HG02884 (cell line): ENCODE measurements around the gene PLPP2.

Experiments used
- ATAC-seq: cut with Tn5 transposase; IDR thresholded peaks from one replicate; pipeline ENCODE4 v1.9.1; 2021; ENCODE audit warnings: mild to moderate bottlenecking, moderate library complexity; ENCODE audit not compliant: unreplicated experiment

PLPP2 gene

DNA sequence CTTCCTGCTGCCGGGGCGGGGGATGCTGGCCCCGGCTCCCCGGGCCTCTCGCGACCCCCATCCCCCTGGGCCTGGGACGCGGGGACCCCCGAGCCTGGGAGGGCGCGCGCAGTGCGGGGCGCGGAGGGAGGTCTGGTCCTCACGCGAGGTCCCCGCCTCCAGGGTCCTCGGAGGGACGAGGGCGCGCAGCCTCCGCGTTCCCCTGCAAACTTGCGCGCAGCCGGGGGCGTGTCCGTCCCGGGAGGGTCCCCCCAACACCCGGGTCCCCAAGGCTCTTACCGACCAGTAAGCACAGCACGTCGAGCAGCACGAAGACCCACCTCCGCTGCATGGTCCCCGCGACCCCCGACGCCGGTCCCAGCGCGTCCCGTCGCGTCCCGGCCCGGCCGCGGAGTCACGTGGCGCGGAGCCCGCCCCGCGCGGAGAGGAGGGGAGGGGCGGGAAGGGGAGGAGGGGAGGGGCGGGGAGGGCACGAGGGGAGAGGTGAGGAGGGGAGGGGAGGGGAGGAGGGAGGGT, at the start of gene PLPP2:
TSS of gene PLPP2 (minus strand) at position 398 of the 516 bp plus-strand sequence. CDS start at position 331, 67 bp downstream.
- no peak for ATAC-seq

- no peak for ATAC-seq
These were observed 49.6 kb upstream of the PLPP2 start for GRCh38 chr19:340620-341385.

DNA sequence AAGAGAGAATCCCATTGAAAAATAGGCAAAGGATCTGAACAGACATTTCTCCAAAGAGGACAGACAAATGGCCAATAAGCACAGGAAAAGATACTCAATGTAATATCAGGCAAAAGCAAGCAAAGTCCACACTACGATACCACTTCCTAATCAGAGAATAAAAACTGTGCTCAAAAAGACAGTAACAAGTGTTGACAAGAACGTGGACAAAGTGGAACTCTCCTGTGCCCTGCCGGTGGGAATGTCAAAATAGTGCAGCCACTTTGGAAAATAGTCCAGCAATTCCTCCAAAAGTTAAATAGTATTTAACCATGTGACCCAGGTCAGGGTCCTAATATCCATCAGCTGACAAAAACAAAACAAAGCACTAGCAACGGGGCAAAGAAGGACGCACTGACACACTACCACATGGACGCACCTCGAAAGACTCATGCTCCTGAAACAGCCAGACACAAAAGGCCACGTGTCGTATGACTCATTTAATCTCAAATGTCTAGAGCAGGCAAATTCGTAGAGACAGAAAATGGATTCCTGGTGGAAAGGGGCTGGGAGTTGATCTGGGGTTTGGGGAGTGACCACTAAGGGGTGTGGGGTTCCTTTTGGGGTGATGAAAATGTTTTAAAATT, 48.2 kb upstream of the PLPP2 start:
- ATAC-seq: no peak

DNA sequence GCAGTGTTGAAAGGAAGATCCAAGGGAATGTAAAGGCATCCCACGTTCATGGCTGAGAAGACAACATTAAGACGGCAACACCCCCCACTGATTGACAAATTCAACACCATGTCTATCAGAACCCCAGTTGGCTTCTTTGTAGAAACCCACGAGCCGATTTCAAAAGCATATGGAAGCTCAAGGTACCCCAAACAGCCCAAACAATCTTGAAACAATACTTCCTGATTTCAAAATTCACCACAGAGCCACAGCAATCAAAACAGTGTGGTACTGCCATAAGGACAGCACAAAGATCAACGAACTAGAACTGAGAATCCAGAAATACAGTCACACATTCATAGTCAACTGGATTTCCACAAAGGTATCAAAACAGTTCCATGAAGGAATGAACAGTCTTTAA, 47.2 kb upstream of the PLPP2 start:
- ATAC-seq: no peak

- no peak for ATAC-seq
These were observed 44.9 kb upstream of the PLPP2 start for GRCh38 chr19:336067-336614.

GRCh38 chr19:335486-336066, 44.4 kb upstream of the PLPP2 start:
- ATAC-seq: no peak

GRCh38 chr19:335072-335471, 43.9 kb upstream of the PLPP2 start:
- ATAC-seq: no peak

DNA sequence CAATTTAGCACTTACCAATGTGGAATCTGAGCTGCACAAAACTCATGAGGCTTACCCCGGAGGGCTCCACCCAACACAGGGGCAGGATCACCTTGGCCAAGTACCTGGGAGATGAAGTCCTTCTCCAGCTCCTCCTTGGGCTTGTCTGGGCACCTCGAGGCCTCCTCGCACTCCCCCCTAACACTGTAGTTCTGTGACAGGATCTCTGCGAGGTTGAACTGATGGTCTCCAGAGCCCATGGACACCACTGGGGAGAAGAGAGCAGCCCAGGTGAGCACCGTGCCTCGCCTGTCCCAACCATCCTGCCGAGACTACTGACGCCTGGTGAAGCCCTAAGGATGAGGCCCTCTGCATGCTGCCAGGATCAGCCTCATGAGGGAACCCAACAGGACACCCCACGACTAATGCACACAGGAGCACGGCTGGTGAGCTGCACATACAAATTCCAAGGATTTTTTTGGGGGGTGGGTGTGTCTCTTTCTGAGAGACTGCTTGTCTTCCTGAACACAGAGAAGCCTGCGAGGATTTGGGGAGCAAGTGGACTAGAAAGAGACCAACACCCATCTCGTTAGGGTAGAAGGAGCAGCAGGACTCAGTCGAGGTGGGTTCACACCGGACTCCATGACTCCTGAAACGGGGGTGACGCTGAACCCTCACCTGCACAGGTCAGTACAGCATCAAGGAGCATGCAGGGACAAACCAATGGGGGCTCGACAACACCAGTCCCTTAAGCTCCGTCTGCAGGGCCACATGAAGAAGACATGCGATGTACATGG, 43.3 kb upstream of the PLPP2 start:
- ATAC-seq: no peak

- no peak for ATAC-seq
These were observed 39.3 kb upstream of the PLPP2 start for GRCh38 chr19:330503-330902.

GRCh38 chr19:329876-330275, 38.7 kb upstream of the PLPP2 start:
- no peak for ATAC-seq

GRCh38 chr19:328025-328505, 36.9 kb upstream of the PLPP2 start:
- ATAC-seq: no peak

GRCh38 chr19:327291-328024, 36.3 kb upstream of the PLPP2 start:
- ATAC-seq: no peak

- no peak for ATAC-seq
These were observed 35.7 kb upstream of the PLPP2 start for GRCh38 chr19:326871-327270.

DNA sequence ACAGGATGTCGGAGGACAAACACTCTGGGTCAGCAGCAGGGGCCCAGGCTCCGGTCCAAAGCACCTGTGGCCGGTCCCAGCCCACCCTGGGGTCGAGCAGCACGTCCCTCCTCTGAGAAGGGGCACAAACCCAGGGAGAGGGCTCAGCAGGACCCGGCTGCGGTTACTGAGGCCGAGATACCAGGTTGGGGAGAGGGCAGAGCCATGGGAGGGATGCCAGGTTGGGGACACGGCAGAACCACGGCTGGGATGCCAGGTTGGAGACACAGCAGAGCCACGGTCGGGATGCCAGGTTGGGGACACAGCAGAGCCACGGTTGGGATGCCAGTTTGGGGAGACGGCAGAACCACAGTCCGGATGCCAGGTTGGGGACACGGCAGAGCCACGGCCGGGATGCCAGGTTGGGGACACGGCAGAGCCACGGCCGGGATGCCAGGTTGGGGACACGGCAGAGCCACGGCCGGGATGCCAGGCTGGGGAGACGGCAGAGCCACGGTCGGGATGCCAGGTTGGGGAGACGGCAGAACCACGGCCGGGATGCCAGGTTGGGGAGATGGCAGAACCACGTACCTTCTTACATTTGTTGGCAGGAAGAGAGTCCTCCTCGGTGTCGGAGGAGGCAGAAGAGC, 34.8 kb upstream of the PLPP2 start:
- ATAC-seq: no peak

DNA sequence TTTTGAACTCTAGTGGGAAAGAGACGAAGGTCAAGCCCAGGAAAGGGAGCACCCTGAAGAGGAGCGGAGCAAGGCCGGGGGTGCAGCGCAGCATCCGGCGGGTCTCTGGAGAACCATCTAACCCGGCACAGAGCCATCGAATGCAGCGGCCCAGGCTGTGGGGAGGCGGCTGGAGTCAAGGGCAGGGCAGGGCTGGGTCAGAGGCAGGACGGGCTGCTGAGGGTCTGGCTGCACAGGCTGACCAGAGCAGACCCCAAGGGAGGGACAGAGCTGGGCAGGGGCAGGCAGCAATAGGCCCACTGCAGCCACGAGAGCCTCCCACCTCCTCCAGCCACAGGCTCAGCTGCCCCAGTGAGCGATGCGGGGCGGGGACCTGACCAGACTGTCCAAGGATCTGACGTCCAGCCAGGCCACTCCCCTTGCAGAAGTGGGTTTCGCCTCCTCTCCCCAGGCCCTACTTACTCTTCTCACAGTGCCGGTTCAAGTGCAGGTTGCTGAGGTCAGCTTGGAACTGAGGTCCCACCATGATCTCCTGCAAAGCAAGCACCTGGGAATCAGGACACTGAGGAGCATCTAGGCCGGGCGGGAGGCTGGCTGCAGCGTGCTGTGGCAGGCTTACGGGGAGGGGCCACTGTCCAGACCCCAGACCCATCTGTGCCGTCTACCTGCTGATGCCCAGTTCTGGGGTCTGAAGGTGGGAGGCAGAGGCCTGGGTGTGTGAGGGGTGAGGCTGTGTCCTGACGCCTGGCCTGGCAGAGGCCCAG, 34.2 kb upstream of the PLPP2 start:
- no peak for ATAC-seq

DNA sequence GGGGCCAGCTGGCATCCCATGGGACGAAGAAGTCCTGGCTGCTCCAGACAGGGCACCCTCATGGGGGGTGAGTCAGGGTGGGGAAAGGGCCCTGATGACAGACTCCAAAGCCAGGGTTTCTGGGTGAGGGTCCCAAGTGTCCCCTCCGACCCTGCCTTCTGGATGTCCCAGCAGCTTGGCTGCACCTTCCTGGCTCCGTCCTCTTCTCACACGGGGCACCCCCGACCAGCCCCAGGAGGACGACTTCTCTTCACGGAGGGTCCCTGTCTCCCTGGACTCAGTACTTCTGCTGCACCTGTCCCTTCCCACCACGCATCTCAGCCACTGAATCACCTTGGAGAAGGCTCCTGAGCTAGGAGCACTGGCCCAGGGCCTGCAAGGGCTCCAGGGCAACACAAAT, 33.5 kb upstream of the PLPP2 start:
- no peak for ATAC-seq

DNA sequence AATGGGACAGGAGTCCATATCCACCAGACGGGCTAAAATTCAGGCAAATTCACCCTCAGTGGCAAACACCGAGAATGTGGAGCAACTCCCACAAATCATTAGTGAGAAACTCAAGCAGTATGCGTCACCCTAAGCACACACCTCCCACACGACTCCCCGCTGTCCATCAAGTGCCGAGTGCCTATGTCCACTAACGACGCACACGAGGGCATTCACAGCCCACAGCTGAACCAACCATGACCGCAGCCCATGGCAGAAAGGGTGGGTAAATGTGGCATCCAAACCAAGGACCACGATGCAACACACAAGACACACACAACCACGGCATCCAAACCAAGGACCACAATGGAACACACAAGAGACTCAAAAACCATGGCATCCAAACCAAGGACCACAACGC, 31.4 kb upstream of the PLPP2 start:
- no peak for ATAC-seq

DNA sequence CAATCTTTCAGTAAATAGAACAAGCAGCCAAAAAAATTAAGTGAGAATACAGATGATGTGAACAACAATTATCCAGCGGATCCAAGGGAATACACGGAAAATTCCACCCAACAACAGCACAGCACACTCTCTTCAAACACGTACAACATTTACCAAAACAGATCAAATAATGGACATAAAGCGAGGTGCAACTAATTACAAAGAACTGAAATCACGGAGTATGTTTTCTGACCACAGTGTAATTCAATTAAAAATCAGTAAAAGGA, 27.2 kb upstream of the PLPP2 start:
- no peak for ATAC-seq
